NCI-H748 (cell line): ENCODE measurements around the gene RCAN3.
A peak's percentile ranks its signal among the peaks of the same experiment; 100 is the strongest.
"Not testable (repeated sequence)": the region's sequence is repeated elsewhere in the genome, so short reads cannot be mapped to it uniquely, and the experiment has no call there.

Experiments used
- DNase-seq: peaks from one replicate; lab custom pipeline; 2025; ENCODE audit not compliant: unreplicated experiment; lab: John Stamatoyannopoulos, UW

The RCAN3 gene

DNA sequence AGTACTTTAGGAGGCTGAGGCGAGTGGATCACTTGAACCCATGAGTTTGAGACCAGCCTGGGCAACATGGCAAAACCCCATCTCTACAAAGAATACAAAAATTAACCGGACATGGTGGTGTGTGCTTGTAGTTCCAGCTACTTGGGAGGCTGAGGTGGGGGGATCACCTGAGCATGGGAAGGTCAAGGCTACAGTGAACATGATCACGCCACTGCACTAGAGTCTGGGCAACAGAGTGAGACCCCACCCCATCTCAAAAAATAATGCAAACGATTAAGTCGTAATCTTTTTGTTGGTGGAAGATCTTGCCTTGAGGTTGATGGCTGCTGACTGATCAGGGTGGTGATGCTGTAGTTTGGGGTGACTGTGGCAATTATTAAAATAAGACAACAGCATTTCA, 6.3 kb downstream of the RCAN3 start:
- no peak for DNase-seq

DNA sequence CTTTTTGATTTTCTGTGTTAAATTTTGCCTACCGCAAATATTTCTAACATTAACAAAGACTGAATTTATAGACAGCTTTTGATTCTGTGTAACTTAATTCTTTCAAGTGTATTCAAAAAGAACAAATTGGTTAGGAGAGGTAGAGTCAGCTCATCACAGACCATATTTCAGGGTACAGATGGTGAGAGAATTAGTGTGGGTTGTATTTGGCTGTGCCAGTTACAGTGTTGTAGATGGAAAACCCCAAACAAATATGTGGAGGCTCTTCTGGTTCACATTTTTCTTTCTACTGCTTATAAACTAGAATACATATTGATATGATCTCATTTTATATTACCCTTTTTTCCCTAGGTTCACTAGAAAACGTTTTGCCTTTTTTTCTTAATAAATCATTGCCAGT, 11.1 kb downstream of the RCAN3 start:
- DNase-seq, result no peak

DNA sequence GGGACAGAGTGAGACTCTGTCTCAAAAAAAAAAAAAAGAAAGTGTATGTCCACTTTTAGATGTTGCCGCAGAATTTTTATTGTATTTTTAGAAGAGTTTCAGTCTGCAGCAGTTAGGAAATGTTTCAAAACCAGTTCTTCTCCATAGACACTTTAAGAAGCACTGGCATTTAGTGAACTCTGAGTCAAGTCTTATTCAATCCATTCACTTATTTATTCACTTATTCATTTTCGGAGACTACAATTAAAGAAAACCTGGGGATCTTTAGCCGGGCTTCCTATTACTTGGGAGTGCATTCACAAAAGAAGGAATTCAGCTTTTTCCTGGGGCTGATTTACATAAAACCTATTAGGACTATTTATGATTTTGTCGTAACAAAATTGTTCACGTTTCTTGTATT, 12.3 kb downstream of the RCAN3 start:
- DNase-seq, result no peak

DNA sequence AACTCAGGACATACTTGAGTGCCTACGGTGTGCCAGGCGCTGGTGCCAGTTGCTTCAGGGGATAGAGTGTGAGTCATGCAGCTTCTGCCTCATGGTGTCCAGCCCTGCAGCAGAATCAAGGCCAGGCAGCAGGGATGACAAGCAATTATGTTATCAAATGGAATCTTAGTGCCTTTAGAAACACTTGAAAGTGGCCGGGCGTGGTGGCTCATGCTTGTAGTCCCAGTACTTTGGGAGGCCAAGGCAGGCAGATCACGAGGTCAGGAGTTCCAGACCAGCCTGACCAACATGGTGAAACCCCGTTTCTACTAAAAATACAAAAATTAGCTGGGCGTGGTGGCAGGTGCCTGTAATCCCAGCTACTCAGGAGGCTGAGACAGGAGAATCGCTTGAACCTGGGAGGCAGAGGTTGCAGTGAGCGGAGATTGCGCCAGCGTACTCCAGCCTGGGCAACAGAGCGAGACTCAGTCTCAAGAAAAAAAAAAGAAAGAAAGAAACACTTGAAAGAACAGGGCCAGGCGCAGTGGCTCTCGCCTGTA, 13.1 kb downstream of the RCAN3 start:
- not testable (repeated sequence) for DNase-seq

DNA sequence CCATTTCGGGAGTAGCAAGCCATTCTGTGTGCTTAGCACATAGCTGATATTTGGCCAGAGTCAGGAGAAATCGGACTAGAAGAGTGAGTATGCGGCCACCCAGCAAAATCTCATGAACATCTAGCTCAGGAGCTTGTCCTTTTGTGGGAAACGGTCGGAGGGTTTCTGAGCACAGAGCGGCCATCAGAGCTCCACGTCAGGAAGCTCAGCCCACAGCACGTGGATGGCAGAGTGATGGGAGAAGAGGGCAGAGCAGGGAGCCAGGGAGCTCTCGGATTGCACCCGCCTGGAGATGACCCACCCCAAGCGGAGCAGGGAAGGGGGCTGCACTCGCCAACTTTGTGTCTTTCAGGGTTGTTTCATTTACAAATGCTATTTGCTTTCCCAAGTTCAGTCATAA, 13.9 kb downstream of the RCAN3 start:
- no peak for DNase-seq

DNA sequence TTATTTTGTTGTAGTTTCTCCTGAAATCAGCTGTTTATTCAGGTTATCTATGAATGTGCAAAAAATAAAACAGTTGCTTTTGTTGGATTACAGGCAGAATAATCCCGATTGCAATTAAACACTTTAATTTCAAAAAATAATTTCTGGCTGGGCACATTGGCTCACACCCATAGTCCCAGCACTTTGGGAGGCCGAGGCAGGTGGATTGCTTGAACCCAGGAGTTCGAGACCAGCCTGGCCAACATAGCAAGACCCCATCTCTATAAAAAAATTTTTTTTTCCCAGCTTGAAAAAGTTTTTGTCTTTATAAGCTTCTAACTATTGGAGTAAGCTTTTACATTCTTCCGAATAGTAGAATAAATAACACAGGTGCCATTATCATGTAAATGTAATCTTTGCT, 15.3 kb downstream of the RCAN3 start:
- DNase-seq, result no peak

DNA sequence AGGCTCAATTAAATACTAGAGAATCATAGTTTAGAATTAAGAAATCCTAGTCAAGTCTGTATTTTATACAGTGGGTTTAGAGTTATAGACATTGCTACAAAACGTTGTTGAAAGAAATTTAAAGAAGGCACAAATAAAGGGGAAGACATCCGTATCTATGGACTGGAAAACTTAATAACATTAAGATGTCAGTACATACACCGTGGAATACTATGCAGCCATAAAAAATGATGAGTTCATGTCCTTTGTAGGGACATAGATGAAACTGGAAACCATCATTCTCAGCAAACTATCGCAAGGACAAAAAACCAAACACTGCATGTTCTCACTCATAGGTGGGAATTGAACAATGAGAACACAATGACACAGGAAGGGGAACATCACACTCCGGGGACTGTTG, 17.6 kb downstream of the RCAN3 start:
- DNase-seq, result not testable (repeated sequence)

DNA sequence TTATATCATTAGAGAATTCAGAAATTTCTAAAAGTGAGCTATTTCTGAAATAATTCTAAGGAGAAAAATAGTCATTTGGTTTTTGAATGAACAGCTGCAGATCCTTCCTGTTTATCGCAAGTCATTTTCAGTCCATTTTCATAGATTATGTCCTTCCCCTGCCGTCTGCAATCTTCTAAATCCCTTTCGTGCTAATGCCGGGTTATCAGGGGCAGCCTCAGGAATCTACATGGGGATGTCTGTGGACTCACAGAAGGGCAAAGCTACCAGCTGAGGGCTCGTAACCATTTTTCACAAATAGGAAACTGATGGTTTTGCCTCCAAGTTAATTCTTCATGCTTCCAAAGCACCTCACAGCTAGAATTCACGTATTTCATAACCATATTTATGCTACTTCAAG, 23.0 kb downstream of the RCAN3 start:
- no peak for DNase-seq

DNA sequence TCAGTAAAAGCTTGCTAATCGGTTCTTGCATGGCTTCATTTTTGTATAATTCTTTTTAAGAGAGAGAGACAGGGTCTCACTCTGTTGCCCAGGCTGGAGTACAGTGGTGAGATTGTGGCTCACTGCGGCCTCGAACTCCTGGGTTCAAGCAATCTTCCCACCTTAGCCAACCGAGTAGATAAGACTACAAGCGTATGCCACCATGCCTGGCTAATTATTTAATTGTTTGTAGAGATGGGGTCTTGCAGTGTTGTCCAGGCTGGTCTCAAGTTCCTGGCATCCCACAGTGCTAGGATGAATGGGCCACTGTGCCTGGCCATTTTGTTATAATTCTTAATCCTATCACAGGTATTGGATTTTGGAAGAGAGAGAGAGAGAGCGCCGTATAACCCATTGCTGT, 23.4 kb downstream of the RCAN3 start:
- DNase-seq, result no peak

DNA sequence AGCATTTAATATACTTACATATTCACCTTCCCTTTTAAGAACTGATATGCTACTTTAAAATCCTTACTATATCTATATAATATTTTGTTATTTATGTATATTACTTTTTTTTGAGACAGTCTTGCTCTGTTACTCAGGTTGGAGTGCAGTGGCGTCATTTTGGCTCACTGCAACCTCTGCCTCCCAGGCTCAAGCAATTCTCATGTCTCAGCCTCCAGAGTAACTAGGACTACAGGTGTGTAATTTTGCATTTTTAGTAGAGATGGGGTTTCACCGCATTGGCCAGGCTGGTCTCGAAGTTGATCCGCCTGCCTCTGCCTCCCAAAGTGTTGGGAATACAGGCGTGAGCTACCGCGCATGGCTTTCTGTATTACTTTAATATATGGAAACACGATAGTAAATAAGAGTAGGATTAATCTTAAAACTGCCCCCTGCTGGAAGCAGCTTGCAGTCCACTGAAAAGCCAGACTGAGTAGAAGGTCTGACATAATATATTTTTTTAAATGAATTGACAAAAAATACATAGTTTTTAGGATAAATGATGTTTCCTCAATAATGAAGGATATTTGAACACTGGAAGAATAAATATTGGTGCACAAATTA, 24.4 kb downstream of the RCAN3 start:
- DNase-seq, result peak; percentile 42

DNA sequence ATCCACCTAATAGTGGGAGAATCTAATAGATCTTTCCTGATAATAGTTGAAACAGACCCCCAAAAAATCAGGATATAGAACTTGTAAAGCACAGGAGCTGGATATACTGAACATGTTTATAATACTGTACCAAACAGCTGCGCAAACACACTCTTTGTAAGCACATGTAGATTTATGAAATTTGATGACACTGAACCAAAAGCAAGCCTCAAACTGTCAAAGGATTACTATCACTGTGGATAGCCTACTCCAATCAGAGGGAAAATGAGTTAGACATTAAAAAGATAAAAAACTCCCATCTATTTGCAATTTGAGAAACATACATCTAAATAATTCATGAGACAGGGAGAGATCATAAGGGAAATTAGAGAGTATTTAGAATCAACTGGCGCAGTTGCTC, 26.1 kb downstream of the RCAN3 start:
- DNase-seq, result peak; percentile 88

DNA sequence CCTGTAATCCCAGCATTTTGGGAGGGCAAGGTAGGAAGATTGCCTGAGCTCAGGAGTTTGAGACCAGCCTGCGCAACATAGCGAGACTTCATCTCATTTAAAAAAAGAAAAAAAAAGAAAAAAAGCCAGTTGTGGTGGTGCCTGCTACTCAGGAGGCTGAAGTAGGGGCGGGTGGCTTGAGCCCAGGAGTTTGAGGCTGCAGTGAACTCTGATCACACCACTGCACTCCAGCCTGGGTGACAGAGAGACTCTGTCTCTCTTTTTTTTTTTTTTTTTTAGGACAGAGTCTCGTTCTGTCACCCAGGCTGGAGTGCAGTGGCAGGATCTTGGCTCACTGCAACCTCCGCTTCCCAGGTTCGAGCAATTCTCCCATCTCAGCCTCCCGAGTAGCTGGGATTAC, 26.7 kb downstream of the RCAN3 start:
- DNase-seq, result not testable (repeated sequence)

DNA sequence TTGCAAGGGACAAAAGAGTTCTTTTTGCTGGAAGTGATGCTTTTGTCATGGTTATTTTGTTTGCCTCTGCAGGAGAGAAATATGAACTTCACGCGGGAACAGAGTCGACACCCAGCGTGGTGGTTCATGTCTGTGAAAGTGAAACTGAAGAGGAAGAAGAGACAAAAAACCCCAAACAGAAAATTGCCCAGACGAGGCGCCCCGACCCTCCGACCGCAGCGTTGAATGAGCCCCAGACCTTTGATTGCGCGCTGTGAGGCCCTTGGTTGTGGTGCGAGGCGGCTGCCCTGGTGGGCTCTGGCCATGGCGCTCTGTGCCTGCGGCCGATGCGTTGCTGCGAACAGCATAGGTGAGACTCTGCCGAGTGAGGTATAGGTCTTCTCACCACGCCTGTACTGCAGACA, 32.4 kb downstream of the RCAN3 start:
- no peak for DNase-seq

DNA sequence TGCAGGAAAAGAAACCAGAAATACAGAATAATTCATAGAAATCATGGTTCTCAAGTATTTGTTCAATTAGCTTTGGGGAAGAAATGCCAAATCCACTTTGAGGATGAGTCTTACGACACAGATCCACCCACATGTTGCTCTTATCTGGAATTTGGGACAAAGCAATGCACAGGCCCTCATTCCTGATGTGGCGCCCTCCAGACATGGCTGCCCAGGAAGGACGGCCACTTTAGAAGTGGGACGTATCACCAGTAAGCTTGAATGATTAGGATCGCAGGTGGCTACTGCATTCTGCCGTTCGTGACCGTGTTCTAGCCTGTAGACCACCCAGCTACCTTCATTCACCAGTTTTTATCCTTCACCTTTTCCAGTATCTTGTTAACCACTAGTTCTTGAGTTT, 33.1 kb downstream of the RCAN3 start:
- no peak for DNase-seq

DNA sequence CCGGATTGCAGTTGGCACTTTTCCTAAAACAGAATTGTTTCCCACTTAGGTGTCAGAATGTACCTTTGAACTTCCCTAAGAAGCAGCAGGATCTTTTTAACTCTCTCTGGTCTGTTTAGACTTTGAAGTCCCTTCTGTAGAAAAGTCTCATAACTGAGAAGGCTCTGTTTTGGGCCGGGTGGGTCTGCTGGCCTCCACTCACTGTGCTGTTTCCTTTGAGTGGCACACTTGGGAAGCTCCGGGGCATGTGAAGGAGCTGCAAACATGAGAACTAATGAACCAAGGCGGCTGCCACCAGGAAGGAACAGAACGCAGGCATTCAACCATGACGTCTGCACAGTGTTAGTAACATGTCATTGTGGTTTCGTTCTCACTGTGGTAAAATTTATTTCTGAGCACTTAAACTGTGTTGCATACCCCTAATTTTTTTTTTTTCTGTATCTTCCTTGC, 33.8 kb downstream of the RCAN3 start:
- DNase-seq, result no peak

DNA sequence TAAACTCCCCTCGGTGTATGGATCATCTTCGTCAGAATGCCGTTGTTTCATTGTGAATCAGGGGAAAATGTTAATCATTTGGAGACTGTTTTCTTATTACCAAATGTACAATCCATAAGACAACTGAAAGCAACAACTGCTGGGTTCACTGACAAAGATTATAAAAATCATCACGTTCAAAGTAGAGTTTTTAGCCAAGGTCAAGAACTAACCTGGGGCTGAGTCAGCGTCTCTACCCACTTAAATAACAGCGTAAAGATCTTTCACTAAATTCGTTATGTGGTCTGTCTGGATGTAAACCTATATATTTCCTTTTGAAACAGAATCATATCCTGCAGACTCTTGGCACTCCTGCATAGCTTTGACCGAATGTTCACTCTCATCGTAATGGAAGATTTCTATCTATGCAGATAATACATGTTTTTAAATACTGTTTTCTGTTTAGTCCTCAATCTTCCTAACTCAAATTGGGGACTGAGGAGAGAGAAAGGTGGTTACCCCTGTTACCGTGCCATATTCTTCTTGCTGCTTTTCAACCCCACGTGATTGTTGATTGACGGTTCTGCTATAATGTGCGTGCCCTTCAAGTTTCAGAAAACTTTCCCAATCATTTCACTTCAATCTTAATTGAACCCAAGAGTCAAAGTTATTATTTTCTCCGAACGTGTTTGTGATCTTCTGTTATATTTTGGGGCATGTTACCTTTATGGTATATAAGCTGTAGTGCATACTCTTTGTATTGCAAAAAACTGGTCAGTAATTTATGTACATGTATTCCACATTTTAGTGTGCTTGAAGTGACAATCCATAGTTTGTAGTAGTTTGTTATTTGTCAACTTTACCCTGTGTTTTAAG, 37.6 kb downstream of the RCAN3 start:
- no peak for DNase-seq

DNA sequence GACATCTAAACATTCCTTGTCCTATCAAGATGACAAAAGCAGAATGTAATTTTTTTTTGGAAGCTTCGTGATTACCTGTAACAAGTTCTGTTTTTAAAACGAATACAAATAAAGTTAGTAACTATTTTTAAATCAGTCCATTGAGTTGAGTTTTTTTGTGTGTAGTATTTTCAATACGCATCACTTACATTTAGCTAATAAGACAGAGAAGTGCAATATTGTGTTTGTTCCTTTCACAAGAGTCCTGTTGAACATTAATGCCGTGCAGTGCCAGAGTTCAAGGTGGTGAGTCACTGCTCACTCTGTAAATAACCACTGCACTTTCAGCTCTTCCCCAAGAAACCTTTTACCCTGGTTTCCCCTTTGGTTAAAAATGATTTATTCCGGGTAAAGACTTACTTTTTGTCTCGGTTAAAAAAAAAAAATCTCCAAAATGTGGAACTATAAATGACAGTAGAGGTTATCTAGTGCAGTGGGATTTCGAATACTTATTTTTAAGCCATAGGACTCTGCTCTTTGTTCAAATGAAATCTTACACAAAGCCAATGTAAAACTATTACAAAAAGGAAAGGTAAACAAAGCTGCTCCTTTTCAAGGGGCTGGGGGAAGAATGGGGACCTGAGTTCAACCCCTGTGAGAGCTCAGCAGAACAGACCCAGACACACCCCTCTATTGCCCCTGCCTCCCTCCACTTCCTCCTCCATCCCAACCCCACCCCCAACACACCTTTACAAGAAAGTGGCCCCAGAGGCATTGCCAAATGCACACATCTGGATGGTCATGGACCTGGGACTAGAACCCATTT, 38.5 kb downstream of the RCAN3 start:
- no peak for DNase-seq

DNA sequence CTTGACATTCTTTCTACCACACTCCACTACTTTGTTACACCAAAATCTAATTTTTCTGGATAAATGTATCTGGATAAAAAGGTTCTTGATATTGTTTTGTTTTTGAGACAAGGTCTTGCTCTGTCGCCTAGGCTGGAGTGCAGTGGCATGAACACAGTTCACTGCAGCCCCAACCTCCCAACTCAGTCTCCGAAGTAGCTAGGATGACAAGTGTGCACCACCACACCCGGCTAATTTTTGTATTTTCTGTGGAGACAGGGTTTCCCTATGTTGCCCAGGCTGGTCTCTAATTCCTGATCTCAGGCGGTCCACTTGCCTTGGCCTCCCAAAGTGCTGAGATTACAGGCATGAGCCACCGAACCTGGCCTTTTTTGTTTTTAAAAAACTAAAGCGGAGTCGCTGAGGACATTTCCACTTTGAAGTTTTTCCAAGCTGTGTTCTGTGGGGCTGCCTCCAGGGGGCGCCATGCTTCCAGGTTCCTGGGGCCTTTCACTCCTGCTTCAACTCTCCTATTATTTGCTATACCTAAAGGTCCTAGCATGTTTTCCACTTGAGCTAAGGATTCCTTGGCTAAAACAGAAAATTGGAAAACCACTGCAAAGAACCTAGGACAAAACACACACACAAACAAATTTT, 39.2 kb downstream of the RCAN3 start:
- peak; percentile 8 for DNase-seq

DNA sequence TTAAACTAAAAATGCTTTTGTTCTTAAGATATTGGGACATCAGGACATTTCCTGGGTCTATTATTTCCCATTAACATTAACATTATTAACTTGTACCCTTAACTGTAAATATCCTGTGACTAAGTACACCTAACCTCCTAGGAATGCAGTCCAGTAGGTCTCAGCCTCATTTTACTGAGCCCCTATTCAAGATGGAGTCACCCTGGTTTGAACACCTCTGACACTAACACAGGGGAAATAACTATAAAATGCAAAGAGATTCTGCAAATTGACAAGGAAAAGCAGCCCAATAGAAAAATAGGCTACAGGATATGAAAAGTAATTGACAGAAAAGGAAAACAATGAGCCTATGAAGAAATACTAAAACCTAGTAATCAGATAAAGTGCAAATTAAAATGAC, 41.6 kb downstream of the RCAN3 start:
- no peak for DNase-seq

DNA sequence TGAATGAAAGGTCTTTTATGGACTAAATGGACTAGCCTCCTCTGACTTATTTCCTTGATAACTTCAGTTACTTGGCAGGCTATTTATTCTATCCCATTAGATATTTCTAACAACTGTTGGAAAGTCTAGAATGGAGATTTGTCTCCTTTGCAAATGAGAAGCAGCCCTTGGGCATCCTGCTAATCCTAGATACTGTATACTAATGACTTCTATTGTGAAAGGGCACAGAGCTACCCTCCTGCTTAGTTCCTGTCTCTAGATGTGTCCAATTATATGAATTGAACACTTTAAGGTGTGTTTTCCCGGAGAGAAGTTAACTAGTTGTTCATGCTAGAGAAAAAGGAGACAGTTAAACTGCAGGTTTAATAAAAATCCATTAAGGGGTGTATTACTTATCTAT, 43.0 kb downstream of the RCAN3 start:
- no peak for DNase-seq

DNA sequence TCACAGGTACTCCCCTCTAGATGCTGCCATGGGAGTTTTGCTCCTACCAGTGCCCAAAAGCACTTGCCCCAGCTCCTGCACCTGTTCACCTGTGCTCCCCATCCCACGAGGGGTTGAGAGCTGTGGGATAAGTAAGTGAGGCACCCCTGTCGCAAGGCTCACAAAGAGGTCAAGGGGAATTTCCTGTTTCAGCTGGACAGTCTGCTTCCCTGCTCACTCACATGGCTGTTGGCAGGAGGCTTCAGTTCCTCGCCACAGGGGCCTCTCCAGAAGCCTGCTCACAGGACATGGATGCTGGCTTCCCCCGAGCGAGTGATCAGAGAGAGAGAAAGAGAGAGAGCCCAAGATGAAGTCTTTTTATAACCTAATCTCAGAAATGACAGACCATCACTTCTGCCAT, 44.6 kb downstream of the RCAN3 start:
- DNase-seq, result no peak
